ENCODE data around the gene ZNF534. TPM values are rescaled to one million over a fixed set of nuclear protein-coding genes. Genes with fewer than 3 reads are reported as not detected.
"Not testable (repeated sequence)": the region's sequence is repeated elsewhere in the genome, so short reads cannot be mapped to it uniquely, and the experiment has no call there.

ZNF534 gene
- total RNA-seq = 0.57 TPM
- long read RNA-seq = 0 reads

DNA sequence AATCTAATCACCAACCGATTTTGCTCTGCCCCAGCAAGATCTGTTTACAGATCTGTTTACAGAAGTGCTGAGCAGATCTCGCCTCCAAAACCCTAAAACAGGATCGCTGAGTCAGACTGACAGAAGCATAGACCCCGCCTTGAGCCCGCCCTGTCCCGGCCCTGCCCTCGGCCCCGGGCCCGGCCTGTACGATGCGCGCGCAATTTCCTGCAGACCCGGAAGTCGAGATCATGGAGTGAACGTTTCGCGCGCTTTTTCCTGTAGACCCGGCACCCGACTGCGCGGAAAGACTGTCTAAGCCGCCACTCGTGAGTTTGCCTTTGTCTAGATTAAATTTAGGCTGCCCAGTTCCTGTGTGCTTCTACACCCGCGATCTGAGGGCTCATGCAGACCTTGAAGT lies at the start of gene ZNF534:
Gene ZNF534 (plus strand): TSS at position 212 of the 400 bp plus-strand sequence. CDS start 2,327 bp downstream, outside the sequence.
- ATAC-seq (no peak), DNase-seq (no peak)
- intact Hi-C loops (cut with micrococcal nuclease) = no loop called here

DNA sequence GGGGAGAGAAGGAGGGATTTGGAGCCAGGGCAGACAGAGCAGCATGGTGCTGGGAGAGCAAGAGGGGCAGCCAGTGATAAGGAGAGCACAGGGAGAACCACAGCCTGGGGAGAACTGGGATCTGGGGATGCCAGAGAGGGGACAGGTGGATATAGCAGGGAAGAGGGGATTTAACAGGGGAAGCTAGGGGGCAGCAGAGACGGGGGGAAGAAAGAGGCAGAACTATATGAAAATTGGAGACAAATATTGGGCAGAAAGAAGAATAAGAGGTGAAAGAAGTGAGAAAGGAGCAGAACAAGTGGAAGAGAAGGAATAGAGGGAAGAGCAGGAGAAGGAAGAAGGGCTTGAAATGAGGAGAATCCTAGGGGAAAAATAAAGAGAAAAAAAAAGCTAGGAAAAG lies 37.8 kb upstream of the ZNF534 start:
- no peak for DNase-seq
- intact Hi-C loops (cut with micrococcal nuclease) = no loop called here
- no peak for ATAC-seq

DNA sequence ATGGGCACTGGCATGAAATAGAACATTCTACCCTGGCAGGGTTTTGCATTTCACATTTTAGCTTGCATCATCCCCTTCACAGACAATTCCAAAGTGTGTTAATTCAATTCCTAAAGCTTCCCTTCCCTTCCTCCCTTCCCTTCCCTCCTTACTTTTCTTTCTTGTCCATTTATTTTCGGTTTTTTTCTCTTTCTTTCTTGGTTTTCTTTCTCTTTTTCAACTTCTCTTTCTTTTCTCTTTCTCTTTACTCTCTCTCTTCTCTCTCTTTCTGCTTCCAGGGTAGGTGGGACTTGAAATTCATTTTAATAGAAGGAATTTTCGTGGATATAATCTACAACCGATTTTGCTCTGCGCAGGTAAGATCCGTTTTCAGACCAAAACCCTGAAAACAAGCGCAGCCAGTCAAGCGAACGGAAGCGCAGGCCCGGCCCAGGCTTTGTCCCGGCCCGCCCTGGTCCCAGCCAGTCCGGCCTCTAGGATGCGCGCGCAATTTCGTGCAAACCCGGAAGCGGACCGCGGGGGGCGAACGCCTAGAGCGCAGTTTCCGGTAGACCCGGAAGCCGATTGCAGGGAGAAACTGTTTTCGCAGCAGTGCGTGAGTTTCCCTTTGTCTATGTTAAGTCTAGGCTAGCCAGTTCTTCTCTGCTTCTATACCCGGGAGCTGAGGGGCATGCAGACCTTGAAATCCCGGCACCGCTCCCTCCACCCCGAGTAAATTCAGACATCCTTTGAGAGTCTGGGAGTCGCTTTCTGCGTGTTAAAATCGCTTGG lies 31.5 kb upstream of the ZNF534 start, which contains the start of gene ZNF528:
Gene ZNF528 (plus strand): TSS at position 540 of the 771 bp plus-strand sequence. CDS start 4,165 bp downstream, outside the sequence.
- intact Hi-C loops (cut with micrococcal nuclease) = no loop called here
- peak; percentile 99 for DNase-seq
- peak; percentile 100 for ATAC-seq

DNA sequence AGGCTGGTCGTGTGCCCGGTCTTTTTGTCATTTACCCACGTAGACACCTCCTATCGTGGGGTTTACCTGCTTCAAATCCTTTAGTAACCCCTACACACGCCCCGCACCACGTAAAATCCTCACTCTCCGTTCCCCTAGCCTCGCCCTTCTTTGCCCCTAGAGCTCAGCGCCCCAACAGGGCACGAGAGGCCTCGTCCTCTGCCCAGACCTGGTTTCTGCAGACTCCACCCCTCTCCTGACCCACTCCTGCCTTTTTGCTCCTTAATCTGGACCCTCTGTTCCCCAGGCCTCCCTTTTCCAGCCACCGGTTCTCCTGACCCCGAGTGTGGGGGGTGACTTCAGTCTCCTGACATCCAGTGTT lies 30.9 kb upstream of the ZNF534 start:
- no peak for DNase-seq
- intact Hi-C loops (cut with micrococcal nuclease) = no loop called here
- ATAC-seq = peak; percentile 38

DNA sequence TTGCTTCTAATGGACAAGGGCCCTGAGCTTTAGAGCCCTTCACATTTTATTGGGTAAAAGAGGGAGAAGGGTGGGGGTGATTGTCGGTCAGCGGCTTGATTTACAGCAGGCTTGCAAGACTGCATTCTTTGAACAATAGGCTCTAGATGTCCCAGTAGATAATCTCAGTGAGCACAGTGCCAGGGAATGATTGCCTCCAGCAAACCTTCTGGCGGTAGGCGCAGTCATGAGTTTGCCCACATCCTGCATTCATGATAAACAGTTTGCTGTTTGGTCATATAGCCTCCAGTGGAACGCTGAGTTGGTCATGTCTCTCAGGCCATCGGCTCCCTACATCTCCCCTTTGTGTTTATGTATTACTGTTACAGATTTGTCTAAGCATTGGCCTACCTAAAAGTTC lies 18.7 kb upstream of the ZNF534 start:
- ATAC-seq = no peak

DNA sequence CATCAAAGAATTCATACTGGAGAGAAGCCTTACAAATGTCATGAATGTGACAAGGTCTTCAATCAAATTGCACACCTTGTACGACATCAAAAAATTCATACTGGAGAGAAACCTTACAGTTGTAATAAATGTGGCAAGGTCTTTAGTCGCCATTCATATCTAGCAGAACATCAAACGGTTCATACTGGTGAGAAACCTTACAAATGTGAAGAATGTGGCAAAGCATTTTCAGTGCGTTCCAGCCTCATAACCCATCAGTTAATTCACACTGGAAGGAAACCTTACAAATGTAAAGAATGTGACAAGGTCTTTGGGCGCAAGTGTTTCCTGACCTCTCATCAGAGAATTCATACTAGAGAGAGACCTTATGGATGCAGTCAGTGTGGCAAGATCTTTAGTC lies 13.2 kb upstream of the ZNF534 start:
- DNase-seq (no peak), ATAC-seq (no peak)
- intact Hi-C loops (cut with micrococcal nuclease) = no loop called here

More for the DNA sequence above, 18.7 kb upstream of the ZNF534 start:
- intact Hi-C loops (cut with micrococcal nuclease) = no loop called here
- no peak for DNase-seq

DNA sequence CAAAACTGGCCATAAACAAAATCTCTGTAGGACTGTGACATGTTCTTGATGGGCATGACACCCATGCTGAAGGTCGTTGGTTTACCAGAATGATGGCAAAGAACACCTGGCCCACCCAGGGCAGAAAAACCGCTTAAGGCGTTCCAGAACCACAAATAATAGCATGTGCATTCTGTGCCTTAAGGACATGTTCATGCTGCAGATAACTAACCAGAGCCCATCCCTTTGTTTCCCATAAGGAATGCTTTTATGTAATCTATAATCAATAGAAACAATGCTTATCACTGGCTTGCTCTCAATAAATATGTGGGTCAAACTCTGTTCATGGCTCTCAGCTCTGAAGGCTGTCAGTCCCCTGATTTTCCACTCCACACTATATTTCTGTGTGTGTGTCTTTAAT lies 13.2 kb downstream of the ZNF534 start:
- DNase-seq = no peak
- ATAC-seq = no peak
- intact Hi-C loops (cut with micrococcal nuclease) = no loop called here

DNA sequence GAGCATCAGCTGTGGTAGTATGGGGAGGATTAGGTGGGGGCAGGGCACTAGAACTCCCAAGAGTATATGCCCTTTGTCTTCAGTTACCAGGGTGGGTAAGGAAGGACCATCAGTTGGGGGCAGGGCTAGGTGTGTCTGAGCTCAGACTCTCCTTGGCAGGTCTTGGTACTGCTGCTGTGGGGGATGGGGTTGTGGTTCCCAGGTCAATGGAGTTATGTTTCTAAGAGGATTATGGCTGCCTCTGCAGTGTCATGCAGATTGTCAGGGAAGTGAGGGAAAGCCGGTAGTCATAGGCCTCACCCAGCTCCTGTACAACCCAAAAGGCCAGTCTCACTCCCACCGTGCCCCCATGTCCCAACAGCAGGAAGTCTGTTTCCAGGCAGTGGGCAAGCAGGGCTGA lies 15.6 kb downstream of the ZNF534 start:
- no peak for DNase-seq
- intact Hi-C loops (cut with micrococcal nuclease) = no loop called here
- ATAC-seq = no peak

DNA sequence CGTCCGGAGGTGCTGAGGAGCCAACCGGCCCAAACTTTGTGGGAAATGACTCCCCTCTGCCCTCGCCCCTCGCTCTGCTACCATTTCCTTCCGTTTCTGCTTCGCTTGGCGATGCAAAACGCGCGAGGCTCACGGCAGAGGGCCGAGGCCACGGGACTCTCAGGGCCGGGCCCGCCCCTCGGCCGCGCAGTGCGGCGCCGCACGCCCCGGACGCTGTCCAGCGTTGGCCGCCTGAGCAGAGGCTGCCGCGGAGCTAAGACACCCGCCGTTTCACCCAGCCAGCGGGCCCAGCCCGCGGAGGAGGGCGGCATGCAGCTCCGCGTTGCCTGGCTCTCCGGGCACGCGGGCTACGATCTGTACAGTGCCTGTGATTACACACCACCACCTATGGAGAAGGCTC lies 22.3 kb downstream of the ZNF534 start:
- DNase-seq (no peak), ATAC-seq (peak; percentile 48)
- intact Hi-C loops (cut with micrococcal nuclease) = no loop called here

DNA sequence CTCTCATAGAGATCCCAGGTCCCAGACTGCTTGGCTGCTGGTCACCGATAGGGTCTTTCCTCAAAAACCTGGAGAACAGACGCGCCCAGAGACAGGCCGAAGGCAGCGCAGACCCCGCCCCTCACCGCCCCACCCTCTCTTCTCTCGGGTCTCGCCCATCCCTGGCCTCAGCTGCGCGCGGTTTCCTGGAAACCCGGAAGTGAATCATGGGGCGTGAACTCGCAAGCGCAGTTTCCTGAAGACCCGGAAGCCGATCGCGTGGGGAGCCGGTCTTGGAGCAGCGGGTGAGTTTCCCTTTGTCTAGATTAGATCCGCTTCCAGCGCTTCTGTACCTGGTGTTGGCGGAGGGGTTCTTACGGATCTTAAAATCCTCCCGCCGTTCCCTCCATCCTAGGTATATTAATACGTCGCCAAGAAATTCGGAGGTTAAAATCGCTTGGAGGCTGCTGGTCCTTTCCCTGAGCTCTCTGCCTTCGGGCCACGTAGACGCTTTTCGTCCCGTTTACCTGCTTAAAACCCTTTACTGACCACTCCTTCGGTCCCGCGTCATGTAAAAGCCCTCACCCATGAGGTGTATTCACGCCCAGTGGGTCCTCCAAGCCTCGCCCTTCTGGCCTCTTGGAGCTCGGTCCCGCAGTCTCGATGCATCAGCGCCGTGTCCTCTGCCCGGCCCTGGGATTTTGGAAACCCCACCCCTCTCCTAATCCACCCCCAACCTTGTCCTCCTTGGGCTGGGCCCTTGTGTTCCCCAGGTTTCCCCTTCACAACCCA lies 24.6 kb downstream of the ZNF534 start, which contains the start of gene ZNF578:
Gene ZNF578 (plus strand): TSS at position 230 of the 771 bp plus-strand sequence. CDS start 48,293 bp downstream, outside the sequence.
- intact Hi-C loops (cut with micrococcal nuclease) = no loop called here
- peak; percentile 98 for ATAC-seq

DNA sequence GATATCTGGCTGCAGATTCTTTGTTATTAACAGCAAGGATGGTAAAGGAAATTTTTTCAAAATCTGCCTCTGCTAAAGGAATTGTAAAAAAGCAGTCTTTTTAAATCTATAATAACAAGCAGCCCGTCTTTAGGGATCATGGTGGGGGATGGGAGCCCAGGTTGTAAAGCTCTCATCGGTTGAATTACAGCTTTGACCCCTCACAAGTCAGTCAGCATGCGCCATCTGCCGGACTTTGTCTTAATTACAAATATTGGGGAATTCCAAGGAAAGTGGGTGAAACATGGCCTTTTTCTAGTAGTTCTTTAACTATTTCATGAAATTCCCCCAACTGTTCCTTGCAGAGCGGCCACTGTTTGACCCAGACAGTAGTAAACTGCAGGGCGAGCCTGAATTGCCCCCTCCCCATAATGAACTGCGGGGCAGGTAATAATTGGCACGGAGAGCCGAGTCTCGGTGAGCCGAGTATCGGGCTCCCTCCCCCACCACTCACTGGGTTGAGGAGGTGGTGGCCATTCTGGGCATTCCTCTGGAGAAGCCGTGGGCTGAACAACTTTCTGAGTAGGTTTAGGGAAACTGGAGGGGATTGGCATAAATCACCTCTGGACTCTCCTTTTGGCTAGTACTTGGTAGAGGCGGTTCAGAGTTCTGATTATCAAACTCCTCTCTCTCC lies 36.0 kb downstream of the ZNF534 start:
- DNase-seq = no peak
- intact Hi-C loops (cut with micrococcal nuclease) = no loop called here

More for the DNA sequence above, 24.6 kb downstream of the ZNF534 start, which contains the start of gene ZNF578:
- DNase-seq = peak; percentile 88

DNA sequence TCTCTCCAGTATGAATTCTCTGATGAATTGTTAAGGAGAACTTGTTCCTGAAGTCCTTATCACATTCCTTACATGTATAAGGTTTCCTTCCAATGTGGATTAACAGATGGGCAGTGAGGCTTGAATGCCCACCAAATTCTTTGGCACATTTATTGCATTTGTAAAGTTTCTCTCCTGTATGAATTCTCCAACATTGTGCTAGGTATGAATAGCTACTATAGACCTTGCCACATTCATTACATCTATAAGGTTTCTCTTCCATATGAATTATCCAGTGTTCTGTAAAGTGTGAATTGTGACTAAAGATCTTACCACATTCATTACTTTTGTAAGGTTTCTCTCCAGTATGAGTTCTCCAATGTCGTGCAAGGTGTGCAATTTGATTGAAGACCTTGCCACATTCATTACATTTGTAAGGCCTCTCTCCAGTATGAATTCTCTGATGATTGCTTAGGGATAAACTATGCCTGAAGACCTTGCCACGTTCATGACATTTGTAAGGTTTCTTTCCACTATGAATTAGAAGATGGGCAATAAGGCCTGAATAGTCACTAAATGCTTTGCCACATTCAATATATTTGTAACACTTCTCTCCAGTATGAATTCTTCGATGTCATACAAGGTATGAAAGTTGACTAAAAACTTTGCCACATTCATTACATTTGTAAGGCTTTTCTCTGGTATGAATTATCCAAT lies 44.9 kb downstream of the ZNF534 start:
- intact Hi-C loops (cut with micrococcal nuclease) = no loop called here
- DNase-seq = no peak
- ATAC-seq = no peak

More for the DNA sequence above, 36.0 kb downstream of the ZNF534 start:
- ATAC-seq = no peak

DNA sequence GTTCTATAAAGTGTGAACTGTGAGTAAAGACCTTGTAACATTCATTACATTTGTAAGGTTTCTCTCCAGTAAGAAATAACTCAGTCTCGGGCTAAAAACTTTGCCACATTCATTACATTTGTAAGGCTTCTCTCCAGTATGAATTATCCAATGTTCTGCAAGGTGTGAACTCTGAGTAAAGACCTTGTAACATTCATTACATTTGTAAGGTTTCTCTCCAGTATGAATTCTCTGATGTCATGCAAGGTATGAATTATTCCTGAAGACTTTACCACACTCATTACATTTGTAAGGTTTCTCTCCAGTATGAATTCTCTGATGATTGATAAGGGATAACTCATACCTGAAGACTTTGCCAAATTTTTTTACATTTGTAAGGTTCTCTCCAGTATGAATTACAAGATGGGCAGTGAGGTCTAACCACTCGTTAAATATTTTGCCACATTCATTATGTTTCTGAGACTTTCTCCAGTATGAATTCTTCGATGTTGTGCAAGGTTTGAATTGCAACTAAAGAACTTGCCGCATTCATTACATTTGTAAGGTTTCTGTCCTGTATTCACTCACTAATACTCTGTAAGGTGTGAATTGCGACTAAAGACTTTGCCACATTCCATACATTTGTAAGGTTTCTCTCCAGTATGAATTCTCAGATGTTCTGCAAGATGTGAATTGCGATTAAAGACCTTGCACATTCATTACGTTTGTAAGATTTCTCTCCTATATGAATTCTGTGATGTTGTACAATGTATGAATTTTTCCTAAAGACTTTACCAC lies 45.6 kb downstream of the ZNF534 start:
- DNase-seq (no peak), ATAC-seq (no peak)
- intact Hi-C loops (cut with micrococcal nuclease) = no loop called here

DNA sequence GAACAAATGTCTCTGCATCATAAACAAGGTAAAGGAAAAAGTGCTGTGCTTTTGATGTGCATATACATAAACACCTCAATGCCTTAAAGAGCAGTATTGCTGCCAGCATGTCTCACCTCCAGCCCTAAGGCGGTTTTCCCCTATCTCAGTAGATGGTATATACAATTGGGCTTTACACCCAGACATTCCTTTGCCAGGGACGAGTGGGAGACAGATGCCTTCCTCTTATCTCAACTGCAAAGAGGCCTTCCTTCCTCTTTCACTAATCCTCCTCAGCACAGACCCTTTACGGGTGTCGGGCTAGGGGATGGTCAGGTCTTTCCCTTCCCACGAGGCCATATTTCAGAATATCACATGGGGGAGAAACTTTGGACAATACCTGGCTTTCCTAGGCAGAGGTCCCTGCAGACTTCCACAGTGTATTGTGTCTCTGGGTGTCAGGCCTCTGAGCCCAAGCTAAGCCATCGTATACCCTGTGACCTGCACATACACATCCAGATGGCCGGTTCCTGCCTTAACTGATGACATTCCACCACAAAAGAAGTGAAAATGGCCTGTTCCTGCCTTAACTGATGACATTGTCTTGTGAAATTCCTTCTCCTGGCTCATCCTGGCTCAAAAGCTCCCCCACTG lies 55.3 kb downstream of the ZNF534 start:
- intact Hi-C loops (cut with micrococcal nuclease); ATAC-seq; DNase-seq: not testable (repeated sequence)

DNA sequence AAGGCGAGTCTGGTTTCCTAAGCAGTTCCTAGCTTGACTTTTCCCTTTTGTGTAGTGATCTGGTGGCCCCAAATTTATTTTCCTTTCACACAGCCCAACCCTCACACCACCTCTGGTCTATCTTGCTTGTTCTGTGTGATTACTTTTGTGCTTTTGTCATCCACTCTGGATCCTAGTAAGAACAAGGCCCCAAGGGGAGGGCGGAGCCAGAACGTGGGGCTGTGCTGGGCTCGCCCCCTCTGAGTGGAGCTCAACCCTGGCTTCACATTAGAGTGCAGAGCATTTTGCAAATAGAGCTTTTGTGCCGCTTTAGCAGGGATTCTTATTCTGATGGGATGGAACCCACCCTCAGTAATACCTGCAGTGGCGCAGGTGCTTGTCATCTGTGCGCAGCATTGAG lies 56.1 kb downstream of the ZNF534 start:
- intact Hi-C loops (cut with micrococcal nuclease); ATAC-seq; DNase-seq: not testable (repeated sequence)

DNA sequence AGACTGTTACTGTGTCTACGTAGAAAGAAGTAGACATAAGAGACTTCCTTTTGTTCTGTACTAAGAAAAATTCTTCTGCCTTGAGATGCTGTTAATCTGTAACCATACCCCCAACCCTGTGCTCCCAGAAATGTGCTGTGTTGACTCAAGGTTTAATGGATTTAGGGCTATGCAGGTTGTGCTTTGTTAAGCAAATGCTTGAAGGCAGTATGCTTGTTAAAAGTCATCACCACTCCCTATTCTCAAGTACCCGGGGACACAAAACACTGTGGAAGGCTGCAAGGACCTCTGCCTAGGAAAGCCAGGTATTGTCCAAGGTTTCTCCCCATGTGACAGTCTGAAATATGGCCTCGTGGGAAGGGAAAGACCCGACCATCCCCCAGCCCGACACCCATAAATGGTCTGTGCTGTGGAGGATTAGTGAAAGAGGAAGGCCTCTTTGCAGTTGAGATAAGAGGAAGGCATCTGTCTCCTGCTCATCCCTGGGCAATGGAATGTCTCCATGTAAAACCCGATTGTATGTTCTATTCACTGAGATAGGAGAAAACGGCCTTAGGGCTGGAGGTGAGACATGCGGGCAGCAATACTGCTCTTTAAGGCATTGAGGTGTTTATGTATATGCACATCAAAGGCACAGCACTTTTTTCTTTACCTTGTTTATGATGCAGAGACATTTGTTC lies 56.8 kb downstream of the ZNF534 start:
- intact Hi-C loops (cut with micrococcal nuclease); DNase-seq; ATAC-seq: not testable (repeated sequence)
